HuH-7 (cell line): ENCODE data around the gene NPC1.

ENCODE experiments used
- DNase-seq: peaks from one replicate; pipeline ENCODE4 v3.0.0; 2011; ENCODE audit warnings: low spot score

NPC1 gene

DNA sequence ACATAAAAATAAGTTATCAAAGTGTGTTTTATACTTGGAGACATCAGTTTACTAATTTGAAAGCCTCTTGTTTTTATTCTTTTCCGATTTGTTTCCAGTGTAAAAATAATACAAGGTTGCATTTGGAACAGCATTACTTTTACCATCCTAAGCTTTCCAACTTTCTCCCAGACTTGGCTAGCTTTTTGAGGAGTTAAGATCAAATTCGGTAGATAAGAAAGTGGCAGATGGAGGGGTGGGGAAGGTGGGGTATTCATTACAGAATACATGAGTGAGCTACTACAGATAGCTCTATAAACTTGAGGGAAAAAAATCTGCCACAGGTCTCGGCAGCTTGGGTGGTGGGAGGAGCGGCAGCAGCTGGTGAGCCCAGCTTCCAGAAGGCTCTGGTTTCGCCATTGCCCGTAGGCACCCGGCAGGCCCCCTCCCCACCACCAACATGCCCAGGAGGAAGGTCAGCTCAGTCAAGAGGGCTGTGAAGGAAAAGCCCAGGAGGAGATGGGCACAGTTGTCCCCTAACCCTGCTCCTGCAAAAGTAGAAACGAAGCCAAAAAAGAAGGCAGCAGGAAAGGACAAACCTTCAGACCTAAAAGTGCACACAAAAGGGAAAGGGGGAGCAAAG, 101.6 kb downstream of the NPC1 start:
- DNase-seq, result no peak
